Daoy (cell line): Measurements from ENCODE around the gene PHF2. TPM values are rescaled to one million over a fixed set of nuclear protein-coding genes. Genes with fewer than 3 reads are reported as not detected.

Experiments used
- DNase-seq: peaks from one replicate; pipeline ENCODE4 v3.0.0-alpha.2; 2015; ENCODE audit warnings: low read depth
- total RNA-seq: library from RNA; depleted of rRNA; stranded (reverse); fragments of >200 nt; shearing (Covaris generic); gene quantifications from 2 replicates; pipeline ENCODE4 v1.2.3, GENCODE V29; 2014; rRNA removed

The PHF2 gene
- total RNA-seq: 7.4 and 12.1 TPM in 2 replicates

GRCh38 chr9:93576258-93577077 is at the start of gene PHF2:
Gene PHF2 (plus strand): TSS chr9:93576584. CDS start chr9:93576774, 190 bp downstream.
- DNase-seq: peak; percentile 42

- no peak for DNase-seq
Measured at GRCh38 chr9:93531374-93531773, 45.0 kb upstream of the PHF2 start.

- DNase-seq: no peak
Measured at GRCh38 chr9:93532141-93532540, 44.2 kb upstream of the PHF2 start.

- no peak for DNase-seq
Measured at GRCh38 chr9:93533863-93534262, 42.5 kb upstream of the PHF2 start.

- no peak for DNase-seq
Measured at GRCh38 chr9:93536167-93536566, 40.2 kb upstream of the PHF2 start.

GRCh38 chr9:93536874-93537273 is 39.5 kb upstream of the PHF2 start:
- DNase-seq: no peak

GRCh38 chr9:93540305-93540704 is 36.1 kb upstream of the PHF2 start:
- no peak for DNase-seq

GRCh38 chr9:93541005-93541404 is 35.4 kb upstream of the PHF2 start:
- no peak for DNase-seq

GRCh38 chr9:93541581-93542349 is 34.6 kb upstream of the PHF2 start:
- DNase-seq: no peak

- DNase-seq: no peak
Measured at GRCh38 chr9:93543117-93543516, 33.3 kb upstream of the PHF2 start.

- DNase-seq: no peak
Measured at GRCh38 chr9:93546356-93546755, 30.0 kb upstream of the PHF2 start.

- no peak for DNase-seq
Measured at GRCh38 chr9:93549611-93550010, 26.8 kb upstream of the PHF2 start.

GRCh38 chr9:93552923-93553322 is 23.5 kb upstream of the PHF2 start:
- no peak for DNase-seq

GRCh38 chr9:93555370-93555769 is 21.0 kb upstream of the PHF2 start:
- DNase-seq: no peak

GRCh38 chr9:93557366-93558137 is 18.8 kb upstream of the PHF2 start:
- no peak for DNase-seq

GRCh38 chr9:93558503-93558902 is 17.9 kb upstream of the PHF2 start:
- DNase-seq: no peak

- no peak for DNase-seq
Measured at GRCh38 chr9:93560991-93561390, 15.4 kb upstream of the PHF2 start.

- DNase-seq: no peak
Measured at GRCh38 chr9:93562157-93562556, 14.2 kb upstream of the PHF2 start.

GRCh38 chr9:93565089-93565488 is 11.3 kb upstream of the PHF2 start:
- no peak for DNase-seq

- peak; percentile 98 for DNase-seq
Measured at GRCh38 chr9:93566408-93567270, 9.7 kb upstream of the PHF2 start.

- DNase-seq: no peak
Measured at GRCh38 chr9:93567271-93567959, 9.0 kb upstream of the PHF2 start.
